ENCODE results near the gene USP43.

USP43 gene

GRCh38 chr17:9677411-9677810 lies 32.1 kb downstream of the USP43 start:
- Histone ChIP-seq H3K4me3 (ENCODE audit: low read depth, low read length) (no peak overlapping the region), H3K27me3 (ENCODE audit: control insufficient read depth, insufficient read depth, low read length) (no peaks in the 10 kb centered on the region), H3K4me1 (ENCODE audit: control insufficient read depth, insufficient read depth, low read length) (no peaks in the 10 kb centered on the region), H3K9me3 (ENCODE audit: control insufficient read depth, insufficient read depth, low read depth, low read length) (peaks cover 16% of the 10 kb centered on the region; the same call in 1 of the 2 replicates), H3K9ac (ENCODE audit: low read length) (no peak overlapping the region), H3K27ac (ENCODE audit: low read depth, low read length) (no peak overlapping the region), H3K36me3 (ENCODE audit: control insufficient read depth, insufficient read depth, low read length) (peaks cover 22% of the 10 kb centered on the region)

GRCh38 chr17:9677896-9678295 lies 32.6 kb downstream of the USP43 start:
- Histone ChIP-seq H3K9me3 (ENCODE audit: control insufficient read depth, insufficient read depth, low read depth, low read length) (peaks cover 16% of the 10 kb centered on the region; the same call in 1 of the 2 replicates), H3K27ac (ENCODE audit: low read depth, low read length) (no peak overlapping the region), H3K4me1 (ENCODE audit: control insufficient read depth, insufficient read depth, low read length) (no peaks in the 10 kb centered on the region), H3K4me3 (ENCODE audit: low read depth, low read length) (no peak overlapping the region), H3K9ac (ENCODE audit: low read length) (no peak overlapping the region), H3K27me3 (ENCODE audit: control insufficient read depth, insufficient read depth, low read length) (no peaks in the 10 kb centered on the region), H3K36me3 (ENCODE audit: control insufficient read depth, insufficient read depth, low read length) (peaks cover 26% of the 10 kb centered on the region)

GRCh38 chr17:9684955-9685621 lies 39.8 kb downstream of the USP43 start:
- no peaks in the 10 kb centered on the region for H3K4me1 ChIP-seq (ENCODE audit: control insufficient read depth, insufficient read depth, low read length)
- no peak overlapping the region for H3K27ac ChIP-seq (ENCODE audit: low read depth, low read length)
- H3K36me3 ChIP-seq (ENCODE audit: control insufficient read depth, insufficient read depth, low read length), result peaks cover 29% of the 10 kb centered on the region
- H3K4me3 ChIP-seq (ENCODE audit: low read depth, low read length), result no peak overlapping the region
- H3K27me3 ChIP-seq (ENCODE audit: control insufficient read depth, insufficient read depth, low read length), result no peaks in the 10 kb centered on the region
- peaks cover 6% of the 10 kb centered on the region; the same call in 1 of the 2 replicates for H3K9me3 ChIP-seq (ENCODE audit: control insufficient read depth, insufficient read depth, low read depth, low read length)
- no peak overlapping the region for H3K9ac ChIP-seq (ENCODE audit: low read length)

GRCh38 chr17:9693755-9694154 lies 48.4 kb downstream of the USP43 start:
- Histone ChIP-seq H3K4me1 (ENCODE audit: control insufficient read depth, insufficient read depth, low read length) (no peaks in the 10 kb centered on the region), H3K9me3 (ENCODE audit: control insufficient read depth, insufficient read depth, low read depth, low read length) (no peaks in the 10 kb centered on the region), H3K27me3 (ENCODE audit: control insufficient read depth, insufficient read depth, low read length) (no peaks in the 10 kb centered on the region), H3K9ac (ENCODE audit: low read length) (no peak overlapping the region), H3K27ac (ENCODE audit: low read depth, low read length) (no peak overlapping the region), H3K36me3 (ENCODE audit: control insufficient read depth, insufficient read depth, low read length) (peaks cover 21% of the 10 kb centered on the region), H3K4me3 (ENCODE audit: low read depth, low read length) (no peak overlapping the region)

GRCh38 chr17:9696279-9697044 lies 51.1 kb downstream of the USP43 start:
- Histone ChIP-seq H3K4me3 (ENCODE audit: low read depth, low read length) (no peak overlapping the region), H3K9ac (ENCODE audit: low read length) (no peak overlapping the region), H3K27me3 (ENCODE audit: control insufficient read depth, insufficient read depth, low read length) (no peaks in the 10 kb centered on the region), H3K4me1 (ENCODE audit: control insufficient read depth, insufficient read depth, low read length) (no peaks in the 10 kb centered on the region), H3K36me3 (ENCODE audit: control insufficient read depth, insufficient read depth, low read length) (peaks cover 23% of the 10 kb centered on the region), H3K9me3 (ENCODE audit: control insufficient read depth, insufficient read depth, low read depth, low read length) (no peaks in the 10 kb centered on the region), H3K27ac (ENCODE audit: low read depth, low read length) (no peak overlapping the region)

GRCh38 chr17:9700136-9700535 lies 54.8 kb downstream of the USP43 start:
- H3K9ac ChIP-seq (ENCODE audit: low read length), result no peak overlapping the region
- H3K4me3 ChIP-seq (ENCODE audit: low read depth, low read length), result no peak overlapping the region

GRCh38 chr17:9700754-9701476 lies 55.6 kb downstream of the USP43 start:
- H3K27ac ChIP-seq (ENCODE audit: low read depth, low read length), result no peak overlapping the region
- peaks cover 11% of the 10 kb centered on the region; the same call in 1 of the 2 replicates for H3K36me3 ChIP-seq (ENCODE audit: control insufficient read depth, insufficient read depth, low read length)
- H3K4me3 ChIP-seq (ENCODE audit: low read depth, low read length), result no peak overlapping the region
- H3K27me3 ChIP-seq (ENCODE audit: control insufficient read depth, insufficient read depth, low read length), result no peaks in the 10 kb centered on the region
- no peaks in the 10 kb centered on the region for H3K9me3 ChIP-seq (ENCODE audit: control insufficient read depth, insufficient read depth, low read depth, low read length)
- H3K4me1 ChIP-seq (ENCODE audit: control insufficient read depth, insufficient read depth, low read length), result no peaks in the 10 kb centered on the region
- no peak overlapping the region for H3K9ac ChIP-seq (ENCODE audit: low read length)

More at GRCh38 chr17:9700136-9700535, 54.8 kb downstream of the USP43 start:
- H3K27me3 ChIP-seq (ENCODE audit: control insufficient read depth, insufficient read depth, low read length), result no peaks in the 10 kb centered on the region
- no peaks in the 10 kb centered on the region for H3K9me3 ChIP-seq (ENCODE audit: control insufficient read depth, insufficient read depth, low read depth, low read length)
- H3K27ac ChIP-seq (ENCODE audit: low read depth, low read length), result no peak overlapping the region
- no peaks in the 10 kb centered on the region for H3K4me1 ChIP-seq (ENCODE audit: control insufficient read depth, insufficient read depth, low read length)
- peaks cover 16% of the 10 kb centered on the region; the same call in 1 of the 2 replicates for H3K36me3 ChIP-seq (ENCODE audit: control insufficient read depth, insufficient read depth, low read length)

- H3K9ac ChIP-seq (ENCODE audit: low read length), result no peak overlapping the region
- peaks cover 7% of the 10 kb centered on the region; the same call in 1 of the 2 replicates for H3K36me3 ChIP-seq (ENCODE audit: control insufficient read depth, insufficient read depth, low read length)
- no peak overlapping the region for H3K4me3 ChIP-seq (ENCODE audit: low read depth, low read length)
- no peaks in the 10 kb centered on the region for H3K4me1 ChIP-seq (ENCODE audit: control insufficient read depth, insufficient read depth, low read length)
- H3K27me3 ChIP-seq (ENCODE audit: control insufficient read depth, insufficient read depth, low read length), result no peaks in the 10 kb centered on the region
- H3K9me3 ChIP-seq (ENCODE audit: control insufficient read depth, insufficient read depth, low read depth, low read length), result no peaks in the 10 kb centered on the region
- no peak overlapping the region for H3K27ac ChIP-seq (ENCODE audit: low read depth, low read length)
These were observed 57.2 kb downstream of the USP43 start for GRCh38 chr17:9702482-9702881.

- H3K9ac ChIP-seq (ENCODE audit: low read length), result no peak overlapping the region
- no peak overlapping the region for H3K27ac ChIP-seq (ENCODE audit: low read depth, low read length)
- H3K4me1 ChIP-seq (ENCODE audit: control insufficient read depth, insufficient read depth, low read length), result no peaks in the 10 kb centered on the region
- peaks cover 10% of the 10 kb centered on the region; the same call in 1 of the 2 replicates for H3K36me3 ChIP-seq (ENCODE audit: control insufficient read depth, insufficient read depth, low read length)
- H3K9me3 ChIP-seq (ENCODE audit: control insufficient read depth, insufficient read depth, low read depth, low read length), result no peaks in the 10 kb centered on the region
- H3K4me3 ChIP-seq (ENCODE audit: low read depth, low read length), result no peak overlapping the region
- no peaks in the 10 kb centered on the region for H3K27me3 ChIP-seq (ENCODE audit: control insufficient read depth, insufficient read depth, low read length)
These were observed 57.8 kb downstream of the USP43 start for GRCh38 chr17:9702914-9703780.

- H3K27ac ChIP-seq (ENCODE audit: low read depth, low read length), result no peak overlapping the region
- H3K4me1 ChIP-seq (ENCODE audit: control insufficient read depth, insufficient read depth, low read length), result no peaks in the 10 kb centered on the region
- no peak overlapping the region for H3K4me3 ChIP-seq (ENCODE audit: low read depth, low read length)
- H3K9ac ChIP-seq (ENCODE audit: low read length), result no peak overlapping the region
- no peaks in the 10 kb centered on the region for H3K9me3 ChIP-seq (ENCODE audit: control insufficient read depth, insufficient read depth, low read depth, low read length)
- H3K27me3 ChIP-seq (ENCODE audit: control insufficient read depth, insufficient read depth, low read length), result no peaks in the 10 kb centered on the region
- peaks cover 10% of the 10 kb centered on the region; the same call in 1 of the 2 replicates for H3K36me3 ChIP-seq (ENCODE audit: control insufficient read depth, insufficient read depth, low read length)
These were observed 58.4 kb downstream of the USP43 start for GRCh38 chr17:9703781-9704082.

Measured in HUES6 (cell line).